GM13976 (cell line): ENCODE data around the gene MRPL52.

Experiments
- DNase-seq: peaks from one replicate; pipeline ENCODE4 v3.0.0; 2012; ENCODE audit warnings: low spot score
- CTCF ChIP-seq: IDR thresholded peaks from 2 replicates; pipeline ENCODE4 v1.5.1; 2012; ENCODE audit warnings: borderline replicate concordance, mild to moderate bottlenecking; ENCODE audit not compliant: insufficient read depth; ENCODE audit errors: extremely low read depth, missing control alignments, control extremely low read depth
- in situ Hi-C: fragments of 300-500 bp; cut with MboI; formaldehyde crosslinking; loops from one replicate; pipeline ENCODE4 v1.12.0; 2022; ENCODE audit warnings: low sequenced_read_pairs, mixed read lengths, inconsistent platforms; ENCODE audit not compliant: unreplicated experiment

The MRPL52 gene

GRCh38 chr14:22829661-22830442, at the start of gene MRPL52:
Gene MRPL52, plus strand, starts transcription at chr14:22829887. Its CDS starts 26 bp downstream, at chr14:22829913.
- in situ Hi-C loops, result no loop called here
- no peak for TF ChIP-seq CTCF
- DNase-seq, result peak; percentile 93

GRCh38 chr14:22780105-22780679, 49.5 kb upstream of the MRPL52 start:
- in situ Hi-C loops, result no loop called here
- no peak for DNase-seq
- TF ChIP-seq CTCF, result no peak

GRCh38 chr14:22780941-22781300, 48.8 kb upstream of the MRPL52 start:
- in situ Hi-C loops, result no loop called here
- DNase-seq, result no peak
- TF ChIP-seq CTCF, result no peak

- in situ Hi-C loops, result no loop called here
- TF ChIP-seq CTCF, result no peak
- DNase-seq, result no peak
Measured at GRCh38 chr14:22781301-22781991, 48.2 kb upstream of the MRPL52 start.

GRCh38 chr14:22786685-22787084, 43.0 kb upstream of the MRPL52 start:
- in situ Hi-C loops, result no loop called here
- no peak for DNase-seq
- TF ChIP-seq CTCF, result no peak

GRCh38 chr14:22791301-22791700, 38.4 kb upstream of the MRPL52 start:
- TF ChIP-seq CTCF, result no peak
- in situ Hi-C loops, result no loop called here
- DNase-seq, result no peak
